Measurements from ENCODE around the gene HLA-E.
"Not testable (repeated sequence)": the region's sequence is repeated elsewhere in the genome, so short reads cannot be mapped to it uniquely, and the experiment has no call there.

DNA sequence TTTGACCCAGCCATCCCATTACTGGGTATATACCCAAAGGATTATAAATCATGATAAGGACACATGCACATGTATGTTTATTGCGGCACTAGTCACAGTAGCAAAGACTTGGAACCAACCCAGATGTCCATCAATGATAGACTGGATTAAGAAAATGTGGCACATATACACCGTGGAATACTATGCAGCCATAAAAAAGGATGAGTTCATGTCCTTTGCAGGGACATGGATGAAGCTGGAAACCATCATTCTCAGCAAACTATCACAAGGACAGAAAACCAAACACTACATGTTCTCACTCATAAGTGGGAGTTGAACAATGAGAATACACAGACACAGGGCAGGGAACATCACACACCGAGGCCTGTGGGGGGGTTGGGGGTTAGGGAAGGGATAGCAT is 37.1 kb downstream of the HLA-E start:
- TF ChIP-seq, protein P1, sequence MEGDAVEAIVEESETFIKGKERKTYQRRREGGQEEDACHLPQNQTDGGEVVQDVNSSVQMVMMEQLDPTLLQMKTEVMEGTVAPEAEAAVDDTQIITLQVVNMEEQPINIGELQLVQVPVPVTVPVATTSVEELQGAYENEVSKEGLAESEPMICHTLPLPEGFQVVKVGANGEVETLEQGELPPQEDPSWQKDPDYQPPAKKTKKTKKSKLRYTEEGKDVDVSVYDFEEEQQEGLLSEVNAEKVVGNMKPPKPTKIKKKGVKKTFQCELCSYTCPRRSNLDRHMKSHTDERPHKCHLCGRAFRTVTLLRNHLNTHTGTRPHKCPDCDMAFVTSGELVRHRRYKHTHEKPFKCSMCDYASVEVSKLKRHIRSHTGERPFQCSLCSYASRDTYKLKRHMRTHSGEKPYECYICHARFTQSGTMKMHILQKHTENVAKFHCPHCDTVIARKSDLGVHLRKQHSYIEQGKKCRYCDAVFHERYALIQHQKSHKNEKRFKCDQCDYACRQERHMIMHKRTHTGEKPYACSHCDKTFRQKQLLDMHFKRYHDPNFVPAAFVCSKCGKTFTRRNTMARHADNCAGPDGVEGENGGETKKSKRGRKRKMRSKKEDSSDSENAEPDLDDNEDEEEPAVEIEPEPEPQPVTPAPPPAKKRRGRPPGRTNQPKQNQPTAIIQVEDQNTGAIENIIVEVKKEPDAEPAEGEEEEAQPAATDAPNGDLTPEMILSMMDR (conservative IDR thresholded peaks at IDR 0.05 in 1 of 2, IDR thresholded peaks at IDR 0.05 in 1 of 2; ENCODE audit: low read depth in 1 of 2, low read length in 2 of 2), result not testable (repeated sequence)
- TF ChIP-seq EZH2 (IDR thresholded peaks at IDR 0.05; ENCODE audit: low read length, missing control alignments), result not testable (repeated sequence)

Data from fibroblast of lung (primary cell).